B cell (primary cell): Measurements from ENCODE around the gene GPLD1. TPM values are rescaled to one million over a fixed set of nuclear protein-coding genes. Genes with fewer than 3 reads are reported as not detected.

Experiments
- ATAC-seq: fragments of 200-7000 bp; cut with Tn5 transposase; one replicate; pipeline ENCODE4 v1.10.0; 2021; ENCODE audit warnings: low read depth, mild to moderate bottlenecking, moderate number of reproducible peaks, moderate library complexity
- CTCF ChIA-PET: fragments of 350-600 bp; sonication (Branson Sonifier 250); formaldehyde crosslinking; loops from one replicate; lab custom pipeline; 2021; ENCODE audit warnings: antibody characterized with exemption, inconsistent platforms; lab: Charles Lee
- POLR2A ChIA-PET: fragments of 350-600 bp; sonication (Branson Sonifier 250); formaldehyde crosslinking; loops from one replicate; lab custom pipeline; 2021; ENCODE audit warnings: antibody characterized with exemption; lab: Charles Lee
- DNase-seq: peaks from one replicate; pipeline ENCODE4 v3.0.0; 2013
- H2AFZ ChIP-seq: 2 replicates; pipeline ENCODE4 v1.6.1; 2012; ENCODE audit warnings: mild to moderate bottlenecking, low read depth, low read length; ENCODE audit not compliant: insufficient read depth, poor library complexity, severe bottlenecking
- H3K27ac ChIP-seq, 2 donors: 1 replicate in 1 of 2; 2 replicates in 1 of 2; pipeline ENCODE4 v1.5.1; 2012 to 2013; ENCODE audit warnings: low read length in 2 of 2, mild to moderate bottlenecking in 2 of 2, moderate library complexity in 1 of 2
- H3K27me3 ChIP-seq, 4 experiments: fragments of 200-600 bp in 1 of 4; sonication (generic) in 1 of 4; replicated peaks in 1 of 4; 1 replicate in 2 of 4; 2 replicates in 2 of 4; pipeline versions ENCODE4 v1.6.1 to v1.7.0; 2013 to 2016; ENCODE audit warnings: low read length in 3 of 4, mild to moderate bottlenecking in 2 of 4, mixed read lengths in 1 of 4, moderate library complexity in 1 of 4; ENCODE audit not compliant: insufficient read depth in 4 of 4, control insufficient read depth in 3 of 4; ENCODE audit errors: control extremely low read depth in 1 of 4
- H3K36me3 ChIP-seq, 2 experiments: replicated peaks in 1 of 2; 1 replicate in 1 of 2; 2 replicates in 1 of 2; pipeline versions ENCODE4 v1.6.1 to v1.7.1; 2013; ENCODE audit warnings: low read length in 1 of 2; ENCODE audit not compliant: insufficient read depth in 2 of 2, control insufficient read depth in 1 of 2; ENCODE audit errors: control extremely low read depth in 1 of 2, extremely low read depth in 1 of 2
- H3K4me1 ChIP-seq, 2 donors: fragments of 200-600 bp in 1 of 2; sonication (generic) in 1 of 2; 1 replicate in 1 of 2; 2 replicates in 1 of 2; pipeline versions ENCODE4 v1.5.1 to v1.6.1; 2013 to 2017; ENCODE audit warnings: low read length in 2 of 2; ENCODE audit not compliant: control insufficient read depth in 2 of 2, insufficient read depth in 2 of 2
- H3K4me2 ChIP-seq: replicated peaks from 2 replicates; pipeline ENCODE3; 2012; ENCODE audit warnings: mild to moderate bottlenecking, low read depth, low read length; ENCODE audit not compliant: poor library complexity, severe bottlenecking
- H3K4me3 ChIP-seq, 5 experiments: fragments of 200-600 bp in 1 of 5; sonication (generic) in 1 of 5; 1 replicate in 3 of 5; 2 replicates in 2 of 5; pipeline versions ENCODE4 v1.5.1 to v1.7.0; 2011 to 2016; ENCODE audit warnings: low read length in 4 of 5, mild to moderate bottlenecking in 4 of 5, low read depth in 2 of 5, control low read depth in 1 of 5, moderate library complexity in 1 of 5; ENCODE audit not compliant: insufficient read depth in 1 of 5; ENCODE audit errors: control extremely low read depth in 1 of 5, extremely low read depth in 1 of 5
- H3K79me2 ChIP-seq: fragments of 200-600 bp; sonication (generic); one replicate; pipeline ENCODE4 v1.6.0; 2016; ENCODE audit warnings: low read length; ENCODE audit not compliant: control insufficient read depth, insufficient read depth
- H3K9ac ChIP-seq: fragments of 200-600 bp; sonication (generic); 2 replicates; pipeline ENCODE4 v1.6.1; 2017; ENCODE audit warnings: mild to moderate bottlenecking, low read length, moderate library complexity
- H3K9me3 ChIP-seq, 3 donors: one replicate each; pipeline versions ENCODE4 v1.6.1 to v1.7.1; 2013; ENCODE audit warnings: low read length in 2 of 3; ENCODE audit not compliant: control insufficient read depth in 2 of 3, insufficient read depth in 1 of 3; ENCODE audit errors: control extremely low read depth in 1 of 3
- H4K20me1 ChIP-seq: 2 replicates; pipeline ENCODE4 v1.6.0; 2012; ENCODE audit warnings: mild to moderate bottlenecking, low read length; ENCODE audit not compliant: insufficient read depth, control insufficient read depth, poor library complexity, severe bottlenecking
- H3K27ac Mint-ChIP-seq: one replicate; pipeline ENCODE4 v1.8.0; 2021; ENCODE audit warnings: mixed read lengths
- H3K27me3 Mint-ChIP-seq: one replicate; pipeline ENCODE4 v1.8.0; 2021; ENCODE audit warnings: mixed read lengths
- H3K4me1 Mint-ChIP-seq: one replicate; pipeline ENCODE4 v1.8.0; 2021; ENCODE audit warnings: mixed read lengths
- H3K4me3 Mint-ChIP-seq: one replicate; pipeline ENCODE4 v1.8.0; 2021; ENCODE audit warnings: mixed read lengths
- H3K9me3 Mint-ChIP-seq: one replicate; pipeline ENCODE4 v1.8.0; 2022; ENCODE audit warnings: mixed read lengths; ENCODE audit not compliant: insufficient read depth
- CTCF ChIP-seq: fragments of 200-600 bp; IDR thresholded peaks from one replicate; pipeline ENCODE4 v1.8.0; 2022; ENCODE audit warnings: antibody characterized with exemption, mild to moderate bottlenecking
- EZH2 ChIP-seq: IDR thresholded peaks from 2 replicates; pipeline ENCODE4 v1.6.1; 2012; ENCODE audit warnings: borderline replicate concordance, low read depth, mild to moderate bottlenecking, moderate library complexity, low read length; ENCODE audit not compliant: insufficient read depth, poor library complexity, severe bottlenecking
- WGBS: methylation state at CpG from one replicate; pipeline ENCODE4 v1.1.5; 2013; ENCODE audit warnings: missing lambda C conversion rate; ENCODE audit not compliant: insufficient coverage; 5-methylcytosine and 5-hydroxymethylcytosine counted together
- intact Hi-C: fragments of 100-400 bp; cut with micrococcal nuclease; formaldehyde crosslinking; loops from one replicate; pipeline ENCODE4 v1.10.0; 2022
- polyA plus RNA-seq: library from polyadenylated mRNA; depleted of rRNA; stranded (reverse); fragments of >200 nt; gene quantifications from 2 replicates; pipeline ENCODE4 v1.2.3, GENCODE V29; 2012
- total RNA-seq, 2 donors: library from RNA; stranded (reverse); fragments of 120-200 nt in 1 of 2; gene quantifications; 1 replicate in 1 of 2; 2 replicates in 1 of 2; pipeline versions ENCODE4 v1.2.3 to v1.2.4, GENCODE V29; 2013 to 2022

GPLD1 gene
- total and polyA plus RNA-seq, 2 donors (not counting 1 experiment from before 2014, with no cell fraction given), result 1.9 to 7.0 TPM

GRCh38 chr6:24501914-24502313 is 12.5 kb upstream of the GPLD1 start:
- Histone ChIP-seq H3K36me3 (peaks cover 11 to 25% of the 10 kb centered on the region in 2 experiments), H4K20me1 (no peaks in the 10 kb centered on the region), H2AFZ (no peak overlapping the region), H3K9me3 (peaks cover 0 to 3% (median under 1%) of the 10 kb centered on the region in 3 donors), H3K27ac (no peak overlapping the region), H3K4me3 (no peak overlapping the region), H3K79me2 (no peaks in the 10 kb centered on the region), H3K4me1 (no peaks in the 10 kb centered on the region), H3K27me3 (no peaks in the 10 kb centered on the region), H3K9ac (no peak overlapping the region), H3K4me2 (no peak overlapping the region)
- TF ChIP-seq EZH2 (no peak), CTCF (no peak)
- ChIA-PET POLR2A (no interaction called here), CTCF (interaction anchor here (0.9 to 1.3 kb wide), 2 partner anchors 36 to 79 kb away, joined by 4 read pairs; no protein-coding TSS in a partner anchor)
- peaks cover 7% of the 10 kb centered on the region for H3K4me1 Mint-ChIP-seq
- H3K9me3 Mint-ChIP-seq, result no peaks in the 10 kb centered on the region
- DNase-seq, result no peak
- no peak overlapping the region for H3K27ac Mint-ChIP-seq
- intact Hi-C loops, result no loop called here
- no peak overlapping the region for H3K4me3 Mint-ChIP-seq
- H3K27me3 Mint-ChIP-seq, result no peaks in the 10 kb centered on the region
- no peak for ATAC-seq

- H3K27ac ChIP-seq, result no peak overlapping the region
- H3K9me3 Mint-ChIP-seq, result no peaks in the 10 kb centered on the region
- peaks cover 0 to 5% (median 0%) of the 10 kb centered on the region in 3 donors for H3K9me3 ChIP-seq
- H4K20me1 ChIP-seq, result no peaks in the 10 kb centered on the region
- no peak overlapping the region for H3K27ac Mint-ChIP-seq
- H2AFZ ChIP-seq, result no peak overlapping the region
- intact Hi-C loops, result no loop called here
- CTCF ChIA-PET, result interaction anchor here (0.9 to 1.4 kb wide), 3 partner anchors 10 to 79 kb away, joined by 3 to 4 read pairs (median 3); no protein-coding TSS in a partner anchor
- H3K4me3 ChIP-seq, result no peak overlapping the region
- WGBS, result 100% methylated on average over 1 of the region's 2 CpGs
- H3K4me1 ChIP-seq, result peaks cover 0 to under 1% of the 10 kb centered on the region in 2 donors
- H3K9ac ChIP-seq, result no peak overlapping the region
- H3K79me2 ChIP-seq, result no peaks in the 10 kb centered on the region
- H3K4me2 ChIP-seq, result no peak overlapping the region
- no peak for TF ChIP-seq EZH2
- TF ChIP-seq CTCF, result no peak
- H3K27me3 Mint-ChIP-seq, result no peaks in the 10 kb centered on the region
- peaks cover 7% of the 10 kb centered on the region for H3K4me1 Mint-ChIP-seq
- no peak overlapping the region for H3K4me3 Mint-ChIP-seq
- no peak for ATAC-seq
- H3K36me3 ChIP-seq, result peaks cover 9 to 28% of the 10 kb centered on the region in 2 experiments
- POLR2A ChIA-PET, result no interaction called here
- no peak for DNase-seq
- H3K27me3 ChIP-seq, result no peaks in the 10 kb centered on the region
These were observed 12.0 kb upstream of the GPLD1 start for GRCh38 chr6:24501374-24501773.
